ENCODE results near the gene FAM98C. TPM values are rescaled to one million over a fixed set of nuclear protein-coding genes. Genes with fewer than 3 reads are reported as not detected.
A peak's percentile ranks its signal among the peaks of the same experiment; 100 is the strongest.

The FAM98C gene
- total RNA-seq, 1 donor from 2014 or later: 11.8 TPM

GRCh38 chr19:38374332-38375097 is 28.4 kb upstream of the FAM98C start, which contains the start of gene PSMD8:
TSS of gene PSMD8 (plus strand) at chr19:38374571. CDS start at chr19:38374602, 31 bp downstream.
- peak within 1 kb of the TSS; percentile 98 for H3K27ac Mint-ChIP-seq (ENCODE audit: unreplicated experiment)

GRCh38 chr19:38375098-38375493 is 27.8 kb upstream of the FAM98C start:
- Mint-ChIP-seq H3K27ac (ENCODE audit: unreplicated experiment) (peak overlapping the region; percentile 98), H3K4me3 (peak overlapping the region; percentile 99), H3K36me3 (ENCODE audit: low read depth) (peaks cover 6% of the 10 kb centered on the region), H3K27me3 (ENCODE audit: low read depth) (peaks cover 20% of the 10 kb centered on the region), H3K4me1 (peaks cover 24% of the 10 kb centered on the region), H3K9me3 (no peaks in the 10 kb centered on the region)
- TF ChIP-seq CTCF (conservative IDR thresholded peaks at IDR 0.05): no peak
- DNase-seq (ENCODE audit: low read depth, low spot score): peak; percentile 10

More at GRCh38 chr19:38374332-38375097, 28.4 kb upstream of the FAM98C start, which contains the start of gene PSMD8:
- H3K27me3 Mint-ChIP-seq (ENCODE audit: low read depth): peaks cover 23% of the 10 kb centered on the region
- H3K4me3 Mint-ChIP-seq: peak within 1 kb of the TSS; percentile 99
- no peaks in the 10 kb centered on the region for H3K9me3 Mint-ChIP-seq
- peaks cover 24% of the 10 kb centered on the region for H3K4me1 Mint-ChIP-seq
- DNase-seq (ENCODE audit: low read depth, low spot score): peak; percentile 92
- TF ChIP-seq CTCF (conservative IDR thresholded peaks at IDR 0.05): peak; percentile 26
- peaks cover 5% of the 10 kb centered on the region for H3K36me3 Mint-ChIP-seq (ENCODE audit: low read depth)

GRCh38 chr19:38375748-38376147 is 27.1 kb upstream of the FAM98C start:
- Mint-ChIP-seq H3K4me1 (peaks cover 24% of the 10 kb centered on the region), H3K27me3 (ENCODE audit: low read depth) (peaks cover 14% of the 10 kb centered on the region), H3K4me3 (peak overlapping the region; percentile 99), H3K9me3 (no peaks in the 10 kb centered on the region), H3K36me3 (ENCODE audit: low read depth) (peaks cover 6% of the 10 kb centered on the region), H3K27ac (ENCODE audit: unreplicated experiment) (peak overlapping the region; percentile 98)
- DNase-seq (ENCODE audit: low read depth, low spot score): no peak
- no peak for TF ChIP-seq CTCF (conservative IDR thresholded peaks at IDR 0.05)

- H3K27me3 Mint-ChIP-seq (ENCODE audit: low read depth): peaks cover 9% of the 10 kb centered on the region
- peak overlapping the region; percentile 57 for H3K27ac Mint-ChIP-seq (ENCODE audit: unreplicated experiment)
- peaks cover 24% of the 10 kb centered on the region for H3K4me1 Mint-ChIP-seq
- DNase-seq (ENCODE audit: low read depth, low spot score): no peak
- peaks cover 6% of the 10 kb centered on the region for H3K36me3 Mint-ChIP-seq (ENCODE audit: low read depth)
- H3K9me3 Mint-ChIP-seq: no peaks in the 10 kb centered on the region
- no peak for TF ChIP-seq CTCF (conservative IDR thresholded peaks at IDR 0.05)
- H3K4me3 Mint-ChIP-seq: peak overlapping the region; percentile 86
Measured at GRCh38 chr19:38376576-38376975, 26.3 kb upstream of the FAM98C start.

- H3K4me1 Mint-ChIP-seq: peaks cover 24% of the 10 kb centered on the region
- DNase-seq (ENCODE audit: low read depth, low spot score): no peak
- no peaks in the 10 kb centered on the region for H3K9me3 Mint-ChIP-seq
- H3K36me3 Mint-ChIP-seq (ENCODE audit: low read depth): peaks cover 7% of the 10 kb centered on the region
- H3K27ac Mint-ChIP-seq (ENCODE audit: unreplicated experiment): no peak overlapping the region
- H3K4me3 Mint-ChIP-seq: no peak overlapping the region
- H3K27me3 Mint-ChIP-seq (ENCODE audit: low read depth): peaks cover 4% of the 10 kb centered on the region
- TF ChIP-seq CTCF (conservative IDR thresholded peaks at IDR 0.05): no peak
Measured at GRCh38 chr19:38377052-38377451, 25.8 kb upstream of the FAM98C start.

Measured in neural crest cell (in vitro differentiated cells).